NCI-H345 (cell line): Measurements from ENCODE around the gene DNAL4.

ENCODE experiments used
- DNase-seq: peaks from one replicate; lab custom pipeline; 2025; lab: John Stamatoyannopoulos, UW

The DNAL4 gene

GRCh38 chr22:38793721-38794466 lies at the start of gene DNAL4:
DNAL4 (minus strand) TSS chr22:38794143; CDS start chr22:38782731, 11,412 bp downstream.
- DNase-seq: peak; percentile 96

GRCh38 chr22:38843201-38843656 lies 49.3 kb upstream of the DNAL4 start:
- peak; percentile 43 for DNase-seq

- DNase-seq: no peak
These were observed 48.7 kb upstream of the DNAL4 start for GRCh38 chr22:38842512-38843200.

GRCh38 chr22:38841635-38842034 lies 47.7 kb upstream of the DNAL4 start:
- no peak for DNase-seq

GRCh38 chr22:38841211-38841610 lies 47.3 kb upstream of the DNAL4 start:
- no peak for DNase-seq

- DNase-seq: no peak
These were observed 46.2 kb upstream of the DNAL4 start for GRCh38 chr22:38840129-38840528.

GRCh38 chr22:38839686-38840085 lies 45.7 kb upstream of the DNAL4 start:
- no peak for DNase-seq

- DNase-seq: no peak
These were observed 43.5 kb upstream of the DNAL4 start for GRCh38 chr22:38837414-38837928.

- no peak for DNase-seq
These were observed 42.0 kb upstream of the DNAL4 start for GRCh38 chr22:38835888-38836301.

- DNase-seq: no peak
These were observed 41.0 kb upstream of the DNAL4 start for GRCh38 chr22:38834991-38835390.

GRCh38 chr22:38834215-38834953 lies 40.4 kb upstream of the DNAL4 start:
- no peak for DNase-seq

GRCh38 chr22:38833061-38833460 lies 39.1 kb upstream of the DNAL4 start:
- DNase-seq: no peak

- DNase-seq: peak; percentile 88
These were observed 38.3 kb upstream of the DNAL4 start for GRCh38 chr22:38832005-38832978.

- DNase-seq: no peak
These were observed 37.4 kb upstream of the DNAL4 start for GRCh38 chr22:38831166-38831945.

GRCh38 chr22:38830845-38831108 lies 36.8 kb upstream of the DNAL4 start:
- no peak for DNase-seq

- DNase-seq: no peak
These were observed 36.3 kb upstream of the DNAL4 start for GRCh38 chr22:38830026-38830844.

- DNase-seq: no peak
These were observed 35.5 kb upstream of the DNAL4 start for GRCh38 chr22:38829485-38829884.

GRCh38 chr22:38828616-38829205 lies 34.8 kb upstream of the DNAL4 start:
- DNase-seq: no peak

GRCh38 chr22:38828191-38828590 lies 34.2 kb upstream of the DNAL4 start:
- no peak for DNase-seq
